ENCODE results near the gene NR1D2. TPM values are rescaled to one million over a fixed set of nuclear protein-coding genes. Genes with fewer than 3 reads are reported as not detected.

NR1D2 gene
- total and polyA plus RNA-seq, 2 of the 13 experiments (the other 11 are each of a cell fraction or from before 2014, with no cell fraction given) = 5.3 to 8.1 TPM

- intact Hi-C loops (cut with micrococcal nuclease; ENCODE audit: unreplicated experiment) = no loop called here
- DNase-seq (ENCODE audit: low spot score) (no peak), FAIRE-seq (no peak), ATAC-seq (peak; percentile 74)
- BruUV-seq (replicated peaks) = TSS peak; percentile 67
- H3K4me3 ChIP-seq (replicated peaks in 1 of 3; ENCODE audit: insufficient read depth in 1 of 3, low read depth in 2 of 3, low read length in 3 of 3) = peak overlapping the region; percentile 91 to 99 (median 98)
- CTCF ChIA-PET (ENCODE audit: low intra/inter-chr PET ratio, low total read pairs) = no interaction called here
- POLR2A ChIA-PET = interaction anchor here (0.6 to 3.8 kb wide), 28 partner anchors 8 to 1867 kb away, joined by 3 to 72 read pairs (median 8); partner anchors contain the start of gene NGLY1
- 1% methylated on average over 15 of the region's 48 CpGs for WGBS (ENCODE audit: low lambda C conversion rate)
- H3K4me1 ChIP-seq (ENCODE audit: insufficient read depth, low read length) = peaks cover 54% of the 10 kb centered on the region
- H3K27me3 ChIP-seq (ENCODE audit: control insufficient read depth in 1 of 2, insufficient read depth in 2 of 2, low read length in 2 of 2) = no peaks in the 10 kb centered on the region; a peak in 1 of 5 replicates
- in situ Hi-C loops (cut with HindIII; ENCODE audit: extremely low pct_ligation_motif_present, low pct_unique_long_range_greater_than_20kb) = no loop called here
- H3K79me2 ChIP-seq (ENCODE audit: insufficient read depth, low read length) = peaks cover 56% of the 10 kb centered on the region
- peak overlapping the region; percentile 76 for H3K4me2 ChIP-seq (ENCODE audit: low read depth, low read length)
- no peaks in the 10 kb centered on the region for H3K9me3 ChIP-seq (ENCODE audit: low read length)
- peaks cover 36% of the 10 kb centered on the region for H4K20me1 ChIP-seq (ENCODE audit: insufficient read depth, low read length)
- H3K27ac ChIP-seq (ENCODE audit: extremely low read length, insufficient read depth, low read length) = peak overlapping the region; percentile 81
- peaks cover 4 to 9% of the 10 kb centered on the region in 2 experiments; a peak in 4 of 5 replicates for H3K36me3 ChIP-seq (replicated peaks in 1 of 2; ENCODE audit: control insufficient read depth in 1 of 2, insufficient read depth in 2 of 2, low read length in 2 of 2)
- peak overlapping the region; percentile 95 for H3K9ac ChIP-seq (ENCODE audit: insufficient read depth, low read depth, low read length)
- no peak overlapping the region for H2AFZ ChIP-seq (ENCODE audit: low read length)
- TF ChIP-seq ZNF660 (CRISPR knock-in tag; IDR thresholded peaks at IDR 0.05; ENCODE audit: borderline replicate concordance, low read depth) (no peak), KLF9 (CRISPR knock-in tag; IDR thresholded peaks at IDR 0.05; ENCODE audit: low read depth) (no peak), CREB1 (IDR thresholded peaks at IDR 0.05) (no peak), CREB1 (CRISPR knock-in tag; IDR thresholded peaks at IDR 0.05) (no peak), TAF15 (IDR thresholded peaks at IDR 0.05; ENCODE audit: low read depth, low read length, poor library complexity, severe bottlenecking) (no peak), SUZ12 (IDR thresholded peaks at IDR 0.05; ENCODE audit: low read depth, low read length) (no peak), IKZF5 (CRISPR knock-in tag; IDR thresholded peaks at IDR 0.05) (no peak), ARHGAP35 (CRISPR knock-in tag; IDR thresholded peaks at IDR 0.05; ENCODE audit: borderline replicate concordance) (0 out of 2 replicates have a peak, but pooled peaks have one; percentile 63), RXRB (CRISPR knock-in tag; IDR thresholded peaks at IDR 0.05; ENCODE audit: borderline replicate concordance) (no peak), RXRA (CRISPR knock-in tag; IDR thresholded peaks at IDR 0.05) (no peak), MYPOP (CRISPR knock-in tag; IDR thresholded peaks at IDR 0.05) (no peak; the same call in 1 of the 2 replicates), ZEB1 (IDR thresholded peaks at IDR 0.05; ENCODE audit: insufficient replicate concordance, low read depth) (peak; percentile 17), ZNF256 (CRISPR knock-in tag; conservative IDR thresholded peaks at IDR 0.05) (no peak), ZFP82 (CRISPR knock-in tag; IDR thresholded peaks at IDR 0.05; ENCODE audit: borderline replicate concordance) (peak; percentile 75; the same call in 1 of the 2 replicates), ZNF724P (CRISPR knock-in tag; IDR thresholded peaks at IDR 0.05; ENCODE audit: borderline replicate concordance) (no peak; the same call in 1 of the 2 replicates), ZHX2 (IDR thresholded peaks at IDR 0.05; ENCODE audit: low read depth) (no peak), ZHX2 (CRISPR knock-in tag; IDR thresholded peaks at IDR 0.05; ENCODE audit: borderline replicate concordance) (no peak)
Measured at GRCh38 chr3:23916152-23916885, 28.8 kb upstream of the NR1D2 start.

Data from HepG2 (cell line).